Vagina (tissue), 2 donors: ENCODE measurements around the gene ABTB1.
A peak's percentile ranks its signal among the peaks of the same experiment; 100 is the strongest.

Experiments
- POLR2A ChIP-seq, 2 donors: fragments of 450-650 bp; IDR thresholded peaks; one replicate each; pipeline ENCODE4 v1.6.1; 2017; ENCODE audit warnings: antibody characterized with exemption in 2 of 2, mild to moderate bottlenecking in 2 of 2, moderate library complexity in 2 of 2
- POLR2AphosphoS5 ChIP-seq, 2 donors: sonication (generic); formaldehyde crosslinking; IDR thresholded peaks; one replicate each; pipeline ENCODE4 v1.9.0; 2017; ENCODE audit warnings: antibody characterized with exemption in 2 of 2, mild to moderate bottlenecking in 2 of 2, low read depth in 1 of 2; ENCODE audit not compliant: insufficient read depth in 1 of 2
- TF ChIP-seq, protein P1 (sequence below), 3 experiments: fragments of 450-650 bp in 2 of 3; fragments of 200-600 bp in 1 of 3; sonication (generic) in 1 of 3; IDR thresholded peaks; one replicate each; pipeline ENCODE4 v1.5.1; 2017 to 2019; ENCODE audit warnings: antibody characterized with exemption in 3 of 3, mild to moderate bottlenecking in 2 of 3, moderate library complexity in 2 of 3

DNA sequence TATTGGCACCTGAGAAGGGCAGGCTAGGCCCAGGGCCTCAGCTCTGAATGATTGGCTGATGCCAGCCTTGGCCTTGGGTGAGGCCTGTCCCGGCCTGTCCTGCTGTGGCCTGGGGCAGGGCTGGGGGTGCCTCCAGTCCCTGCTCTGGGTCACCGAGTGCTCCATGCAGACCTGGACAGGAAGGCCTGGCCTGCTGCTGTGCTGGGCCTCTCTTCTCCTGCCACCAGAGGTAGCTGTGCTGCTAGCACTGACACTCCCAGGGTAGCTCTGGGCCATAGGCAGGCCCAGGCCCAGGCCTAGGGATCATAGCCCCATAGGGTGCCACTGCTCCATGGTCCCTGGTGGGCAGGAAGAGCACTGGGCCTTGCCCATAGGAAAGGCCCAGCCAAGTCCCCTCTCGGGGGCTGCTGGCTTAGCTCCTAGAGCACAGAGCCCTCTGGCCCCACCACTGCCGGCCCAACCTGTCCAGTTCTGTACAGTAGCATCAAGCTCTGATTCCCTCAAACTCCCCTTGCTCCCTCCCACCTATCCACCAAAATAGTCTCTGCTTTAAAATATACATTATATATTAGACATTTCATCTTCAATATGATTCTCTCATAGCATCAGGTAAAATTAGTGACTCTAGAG is 18.2 kb downstream of the ABTB1 start:
- TF ChIP-seq POLR2A (IDR thresholded peaks at IDR 0.05) (no peak), POLR2AphosphoS5 (IDR thresholded peaks at IDR 0.05; ENCODE audit: insufficient read depth in 1 of 2, low read depth in 1 of 2) (no peak)
- TF ChIP-seq, protein P1, sequence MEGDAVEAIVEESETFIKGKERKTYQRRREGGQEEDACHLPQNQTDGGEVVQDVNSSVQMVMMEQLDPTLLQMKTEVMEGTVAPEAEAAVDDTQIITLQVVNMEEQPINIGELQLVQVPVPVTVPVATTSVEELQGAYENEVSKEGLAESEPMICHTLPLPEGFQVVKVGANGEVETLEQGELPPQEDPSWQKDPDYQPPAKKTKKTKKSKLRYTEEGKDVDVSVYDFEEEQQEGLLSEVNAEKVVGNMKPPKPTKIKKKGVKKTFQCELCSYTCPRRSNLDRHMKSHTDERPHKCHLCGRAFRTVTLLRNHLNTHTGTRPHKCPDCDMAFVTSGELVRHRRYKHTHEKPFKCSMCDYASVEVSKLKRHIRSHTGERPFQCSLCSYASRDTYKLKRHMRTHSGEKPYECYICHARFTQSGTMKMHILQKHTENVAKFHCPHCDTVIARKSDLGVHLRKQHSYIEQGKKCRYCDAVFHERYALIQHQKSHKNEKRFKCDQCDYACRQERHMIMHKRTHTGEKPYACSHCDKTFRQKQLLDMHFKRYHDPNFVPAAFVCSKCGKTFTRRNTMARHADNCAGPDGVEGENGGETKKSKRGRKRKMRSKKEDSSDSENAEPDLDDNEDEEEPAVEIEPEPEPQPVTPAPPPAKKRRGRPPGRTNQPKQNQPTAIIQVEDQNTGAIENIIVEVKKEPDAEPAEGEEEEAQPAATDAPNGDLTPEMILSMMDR (IDR thresholded peaks at IDR 0.05), result peak in 1 of 3 experiments; percentile 28
